PC-9 (cell line): ENCODE results near the gene KRT77. TPM values are rescaled to one million over a fixed set of nuclear protein-coding genes. Genes with fewer than 3 reads are reported as not detected.
A peak's percentile ranks its signal among the peaks of the same experiment; 100 is the strongest.

Source experiments
- BruUV-seq: library from RNA; stranded (reverse); fragments of 400-500 nt; replicated peaks from 2 replicates; lab custom pipeline; 2021; lab: Mats Ljungman, UMichigan
- CTCF ChIA-PET: fragments of 300-600 bp; sonication (Branson Sonifier 250); formaldehyde crosslinking; loops from one replicate; lab custom pipeline; 2022; ENCODE audit warnings: antibody characterized with exemption; lab: Charles Lee
- POLR2A ChIA-PET: fragments of 300-600 bp; sonication (Branson Sonifier 250); formaldehyde crosslinking; loops from one replicate; lab custom pipeline; 2022; ENCODE audit warnings: antibody characterized with exemption; ENCODE audit not compliant: unreplicated experiment; lab: Charles Lee
- DNase-seq, 2 experiments: peaks; one replicate each; pipeline versions ENCODE4 v3.0.0 to v3.0.0-alpha.2; 2015 to 2022; ENCODE audit warnings: mixed read lengths in 1 of 2
- H2AFZ ChIP-seq: fragments of 200-600 bp; sonication (generic); 2 replicates; pipeline ENCODE4 v1.8.1; 2017; ENCODE audit warnings: antibody characterized with exemption
- H3F3A ChIP-seq: fragments of 200-600 bp; sonication (generic); 2 replicates; pipeline ENCODE4 v1.8.1; 2017; ENCODE audit warnings: antibody characterized with exemption, mild to moderate bottlenecking, low read depth; ENCODE audit not compliant: insufficient read depth
- H3K27ac ChIP-seq: fragments of 200-600 bp; sonication (generic); 2 replicates; pipeline ENCODE4 v1.6.1; 2016; ENCODE audit warnings: mixed run types
- H3K27me3 ChIP-seq: fragments of 200-600 bp; sonication (generic); 2 replicates; pipeline ENCODE4 v1.6.1; 2016; ENCODE audit warnings: low read depth, mixed run types; ENCODE audit not compliant: insufficient read depth
- H3K36me3 ChIP-seq: fragments of 200-600 bp; sonication (generic); 2 replicates; pipeline ENCODE4 v1.6.1; 2016; ENCODE audit warnings: low read depth, mixed run types
- H3K4me1 ChIP-seq: fragments of 200-600 bp; sonication (generic); replicated peaks from 2 replicates; pipeline ENCODE4 v1.6.1; 2016; ENCODE audit warnings: mixed run types; ENCODE audit not compliant: insufficient read depth
- H3K4me2 ChIP-seq: fragments of 200-600 bp; sonication (generic); 2 replicates; pipeline ENCODE4 v1.6.1; 2017; ENCODE audit warnings: mixed run types
- H3K4me3 ChIP-seq: fragments of 200-600 bp; sonication (generic); 2 replicates; pipeline ENCODE4 v1.6.1; 2016; ENCODE audit warnings: mixed run types
- H3K79me2 ChIP-seq: fragments of 200-600 bp; sonication (generic); 2 replicates; pipeline ENCODE4 v1.6.1; 2017; ENCODE audit warnings: low read depth, mixed run types
- H3K9me2 ChIP-seq: fragments of 200-600 bp; sonication (generic); 2 replicates; pipeline ENCODE4 v1.8.1; 2017; ENCODE audit warnings: mild to moderate bottlenecking; ENCODE audit not compliant: insufficient read depth
- H3K9me3 ChIP-seq: fragments of 200-600 bp; sonication (generic); 2 replicates; pipeline ENCODE4 v1.8.1; 2016; ENCODE audit warnings: low read depth; ENCODE audit not compliant: insufficient read depth
- H4K20me1 ChIP-seq: fragments of 200-600 bp; sonication (generic); 2 replicates; pipeline ENCODE4 v1.8.1; 2017; ENCODE audit not compliant: insufficient read depth
- CTCF ChIP-seq: fragments of 200-600 bp; sonication (generic); conservative IDR thresholded peaks from 2 replicates; pipeline ENCODE4 v1.6.1; 2017; ENCODE audit warnings: mixed run types, antibody characterized with exemption, mild to moderate bottlenecking, moderate library complexity
- EZH2 ChIP-seq: fragments of 200-600 bp; sonication (generic); IDR thresholded peaks from 2 replicates; pipeline ENCODE4 v1.8.0; 2017; ENCODE audit warnings: antibody characterized with exemption, low read depth
- intact Hi-C: fragments of 100-400 bp; cut with micrococcal nuclease; formaldehyde crosslinking; loops from one replicate; pipeline ENCODE4 v1.10.0; 2022; ENCODE audit not compliant: unreplicated experiment
- total RNA-seq: library from RNA; stranded (reverse); gene quantifications from 2 replicates; pipeline ENCODE4 v1.2.3, GENCODE V29; 2021

The KRT77 gene
- total RNA-seq, 1 experiment from 2014 or later = not detected

GRCh38 chr12:52689239-52689638, 14.1 kb downstream of the KRT77 start:
- Histone ChIP-seq H3K36me3 (no peaks in the 10 kb centered on the region), H3K9me3 (no peaks in the 10 kb centered on the region), H4K20me1 (no peaks in the 10 kb centered on the region), H3K4me3 (no peak overlapping the region), H3K9me2 (no peaks in the 10 kb centered on the region), H3K4me2 (no peak overlapping the region), H3K27me3 (no peaks in the 10 kb centered on the region), H3K4me1 (peaks cover 20% of the 10 kb centered on the region), H3K79me2 (no peaks in the 10 kb centered on the region), H3F3A (peaks cover 12% of the 10 kb centered on the region; the same call in 1 of the 2 replicates), H3K27ac (no peak overlapping the region), H2AFZ (no peak overlapping the region)
- no TSS peak for BruUV-seq
- POLR2A ChIA-PET = no interaction called here
- DNase-seq = no peak
- CTCF ChIA-PET = interaction anchor here (0.6 kb wide), 1 partner anchor 282 kb away, joined by 3 read pairs; no protein-coding TSS in a partner anchor
- intact Hi-C loops = no loop called here
- TF ChIP-seq EZH2 (no peak), CTCF (no peak)

GRCh38 chr12:52688481-52688880, 14.8 kb downstream of the KRT77 start:
- no peaks in the 10 kb centered on the region for H3K9me3 ChIP-seq
- ChIA-PET POLR2A (interaction anchor here (1.0 kb wide), 1 partner anchor 16 kb away, joined by 3 read pairs; no protein-coding TSS in a partner anchor), CTCF (no interaction called here)
- no peaks in the 10 kb centered on the region for H3K9me2 ChIP-seq
- H3K36me3 ChIP-seq = no peaks in the 10 kb centered on the region
- no peaks in the 10 kb centered on the region for H4K20me1 ChIP-seq
- peaks cover 12% of the 10 kb centered on the region; the same call in 1 of the 2 replicates for H3F3A ChIP-seq
- H3K4me3 ChIP-seq = no peak overlapping the region
- intact Hi-C loops = no loop called here
- no peak overlapping the region for H3K4me2 ChIP-seq
- TF ChIP-seq CTCF (no peak), EZH2 (no peak)
- no peak for DNase-seq
- no peak overlapping the region for H2AFZ ChIP-seq
- peaks cover 20% of the 10 kb centered on the region for H3K4me1 ChIP-seq
- no TSS peak for BruUV-seq
- H3K27ac ChIP-seq = no peak overlapping the region
- no peaks in the 10 kb centered on the region for H3K27me3 ChIP-seq
- no peaks in the 10 kb centered on the region for H3K79me2 ChIP-seq

GRCh38 chr12:52687497-52688385, 15.6 kb downstream of the KRT77 start:
- H3K4me3 ChIP-seq = no peak overlapping the region
- H3F3A ChIP-seq = peaks cover 12% of the 10 kb centered on the region; the same call in 1 of the 2 replicates
- peak; percentile 55 to 88 for DNase-seq
- ChIA-PET POLR2A (interaction anchor here (0.6 to 1.0 kb wide), 3 partner anchors 15 to 431 kb away, joined by 3 to 8 read pairs (median 3); no protein-coding TSS in a partner anchor), CTCF (no interaction called here)
- H3K36me3 ChIP-seq = no peaks in the 10 kb centered on the region
- H3K9me3 ChIP-seq = no peaks in the 10 kb centered on the region
- intact Hi-C loops = no loop called here
- H3K4me2 ChIP-seq = peak overlapping the region; percentile 52
- TF ChIP-seq EZH2 = no peak
- TF ChIP-seq CTCF = no peak
- H3K27ac ChIP-seq = peak overlapping the region; percentile 60
- no TSS peak for BruUV-seq
- no peaks in the 10 kb centered on the region for H3K79me2 ChIP-seq
- H2AFZ ChIP-seq = peak overlapping the region; percentile 45; the same call in 1 of the 2 replicates
- H3K9me2 ChIP-seq = no peaks in the 10 kb centered on the region
- H3K27me3 ChIP-seq = no peaks in the 10 kb centered on the region
- peaks cover 20% of the 10 kb centered on the region for H3K4me1 ChIP-seq
- no peaks in the 10 kb centered on the region for H4K20me1 ChIP-seq
